HG03280 (cell line): Measurements from ENCODE around the gene PALLD.
"Not testable (repeated sequence)": the region's sequence is repeated elsewhere in the genome, so short reads cannot be mapped to it uniquely, and the experiment has no call there.

Experiments used
- ATAC-seq: cut with Tn5 transposase; IDR thresholded peaks from one replicate; pipeline ENCODE4 v1.9.1; 2021; ENCODE audit warnings: mild to moderate bottlenecking, moderate library complexity; ENCODE audit not compliant: unreplicated experiment

PALLD gene

GRCh38 chr4:168490711-168491110 lies 6.1 kb upstream of the PALLD start:
- ATAC-seq: no peak

- no peak for ATAC-seq
Observed at GRCh38 chr4:168491563-168491962, 5.3 kb upstream of the PALLD start.

GRCh38 chr4:168498251-168498650 lies 1.4 kb downstream of the PALLD start:
- no peak for ATAC-seq

GRCh38 chr4:168499241-168499640 lies 2.4 kb downstream of the PALLD start:
- no peak for ATAC-seq

GRCh38 chr4:168501407-168501806 lies 4.6 kb downstream of the PALLD start:
- ATAC-seq: no peak

- no peak for ATAC-seq
Observed at GRCh38 chr4:168502861-168503260, 6.0 kb downstream of the PALLD start.

GRCh38 chr4:168503652-168504362 lies 7.0 kb downstream of the PALLD start:
- ATAC-seq: no peak

GRCh38 chr4:168504526-168504925 lies 7.7 kb downstream of the PALLD start:
- no peak for ATAC-seq

GRCh38 chr4:168506014-168506413 lies 9.2 kb downstream of the PALLD start:
- ATAC-seq: no peak

GRCh38 chr4:168507178-168507815 lies 10.4 kb downstream of the PALLD start:
- no peak for ATAC-seq

- ATAC-seq: no peak
Observed at GRCh38 chr4:168508683-168509082, 11.8 kb downstream of the PALLD start.

GRCh38 chr4:168509786-168510185 lies 12.9 kb downstream of the PALLD start:
- no peak for ATAC-seq

- no peak for ATAC-seq
Observed at GRCh38 chr4:168511780-168512489, 15.1 kb downstream of the PALLD start.

- not testable (repeated sequence) for ATAC-seq
Observed at GRCh38 chr4:168513826-168514225, 17.0 kb downstream of the PALLD start.

GRCh38 chr4:168514249-168514852 lies 17.5 kb downstream of the PALLD start:
- ATAC-seq: no peak

GRCh38 chr4:168515222-168516011 lies 18.6 kb downstream of the PALLD start:
- no peak for ATAC-seq

- no peak for ATAC-seq
Observed at GRCh38 chr4:168516841-168517240, 20.0 kb downstream of the PALLD start.

- no peak for ATAC-seq
Observed at GRCh38 chr4:168519576-168519975, 22.7 kb downstream of the PALLD start.

GRCh38 chr4:168521721-168522120 lies 24.9 kb downstream of the PALLD start:
- no peak for ATAC-seq

- no peak for ATAC-seq
Observed at GRCh38 chr4:168522356-168522755, 25.5 kb downstream of the PALLD start.
